GM23338 (cell line): ENCODE data around the gene SRY. TPM values are rescaled to one million over a fixed set of nuclear protein-coding genes. Genes with fewer than 3 reads are reported as not detected.

Source experiments
- polyA plus RNA-seq: library from polyadenylated mRNA; unstranded; fragments of >200 nt; fragmentation: Nextera tagmentation; extraction: Ambion mirVana; gene quantifications from 2 replicates; pipeline ENCODE4 v1.2.1, GENCODE V29; 2016
- small RNA-seq: library from RNA; depleted of rRNA; stranded (forward); fragments of <200 nt; gene quantifications from one replicate; pipeline ENCODE3, GENCODE V24; 2014; ENCODE audit warnings: low replicate concordance
- total RNA-seq: library from RNA; depleted of rRNA; stranded (reverse); fragments of >200 nt; shearing (Covaris generic); gene quantifications from 2 replicates; pipeline ENCODE4 v1.2.3, GENCODE V29; 2014; rRNA removed

The SRY gene
- total and polyA plus RNA-seq, 2 experiments from 2014 or later: 3.2 to 12.3 TPM

Small RNAs within 50 kb of the gene (small RNA-seq; reads per million reads assigned to genes)
- gene RNU6-1334P (not detected), gene TOMM22P2 (not detected)

Other genes starting within 250 kb of the SRY start
- 216 and 243 TPM in 2 replicates for gene RPS4Y1, start 53.9 kb upstream of the SRY start, total RNA-seq
- 294 and 316 TPM in 2 replicates for gene RPS4Y1, start 53.9 kb upstream of the SRY start, polyA plus RNA-seq
- gene ZFY, start 147.7 kb upstream of the SRY start, total RNA-seq: 9.4 and 10.4 TPM in 2 replicates
- gene ZFY, start 147.7 kb upstream of the SRY start, polyA plus RNA-seq: 4.5 and 5.7 TPM in 2 replicates